HepG2 (cell line): ENCODE results near the gene RAD21L1. TPM values are rescaled to one million over a fixed set of nuclear protein-coding genes. Genes with fewer than 3 reads are reported as not detected.

Experiments
- JDP2 ChIP-seq: sonication (generic); formaldehyde crosslinking; IDR thresholded peaks from 2 replicates; pipeline ENCODE4 v1.8.1; 2022; ENCODE audit warnings: missing genetic modification reagents, borderline replicate concordance
- POLR2G ChIP-seq: fragments of 200-400 bp; formaldehyde crosslinking; IDR thresholded peaks from 2 replicates; pipeline ENCODE4 v1.6.1; 2018; ENCODE audit warnings: mild to moderate bottlenecking, low read depth, low read length, moderate library complexity
- SNAI1 ChIP-seq: sonication (generic); formaldehyde crosslinking; IDR thresholded peaks from 2 replicates; pipeline ENCODE4 v1.5.0; 2020; ENCODE audit warnings: mild to moderate bottlenecking, missing genetic modification reagents, borderline replicate concordance
- SUZ12 ChIP-seq: fragments of 150-350 bp; IDR thresholded peaks from 2 replicates; pipeline ENCODE4 v1.6.1; 2014; ENCODE audit warnings: low read depth, low read length
- ZFYVE20 ChIP-seq: sonication (generic); formaldehyde crosslinking; IDR thresholded peaks from 2 replicates; pipeline ENCODE4 v1.8.0; 2023; ENCODE audit warnings: low read depth, mild to moderate bottlenecking, moderate library complexity, missing genetic modification reagents, borderline replicate concordance
- ZNF260 ChIP-seq: sonication (generic); formaldehyde crosslinking; IDR thresholded peaks from 2 replicates; pipeline ENCODE4 v1.4.0; 2020; ENCODE audit warnings: missing genetic modification reagents, low read depth, mild to moderate bottlenecking, borderline replicate concordance
- ZNF577 ChIP-seq: sonication (generic); formaldehyde crosslinking; IDR thresholded peaks from 2 replicates; pipeline ENCODE4 v1.4.0; 2020; ENCODE audit warnings: mild to moderate bottlenecking, low read depth, missing genetic modification reagents, borderline replicate concordance
- ZNF772 ChIP-seq: sonication (generic); formaldehyde crosslinking; IDR thresholded peaks from 2 replicates; pipeline ENCODE4 v1.5.0; 2020; ENCODE audit warnings: mild to moderate bottlenecking, missing genetic modification reagents
- ZNF839 ChIP-seq: sonication (generic); formaldehyde crosslinking; IDR thresholded peaks from 2 replicates; pipeline ENCODE4 v1.4.0; 2020; ENCODE audit warnings: missing genetic modification reagents, mild to moderate bottlenecking, borderline replicate concordance
- polyA plus RNA-seq, 8 experiments: library from polyadenylated mRNA; depleted of rRNA in 3 of 8; stranded (reverse) in 7 of 8; unstranded in 1 of 8; fragments of >200 nt; fragmentation: Illumina TruSeq in 4 of 8; extraction: Trizol in 4 of 8; gene quantifications; 2 replicates each; pipeline versions ENCODE4 v1.2.1 to v1.2.3, GENCODE V29; 2011 to 2016; ENCODE audit warnings: low read depth in 4 of 8, missing spikeins in 1 of 8, mixed read lengths in 1 of 8; ENCODE audit not compliant: insufficient read depth in 1 of 8
- total RNA-seq, 5 experiments: library from RNA; depleted of rRNA; stranded (reverse); fragments of >200 nt; fragmentation: Illumina TruSeq; extraction: Trizol; gene quantifications; 2 replicates each; pipeline ENCODE4 v1.2.3, GENCODE V29; 2016; ENCODE audit warnings: low read depth in 1 of 5
- TF ChIP-seq, protein P1 (sequence below): sonication (generic); formaldehyde crosslinking; IDR thresholded peaks from one replicate; pipeline ENCODE4 v1.5.1; 2020; ENCODE audit warnings: mild to moderate bottlenecking, missing genetic modification reagents; ENCODE audit errors: not compliant biosample characterization
- TF ChIP-seq, protein P2 (sequence below): sonication (generic); formaldehyde crosslinking; IDR thresholded peaks from 2 replicates; pipeline ENCODE4 v1.4.0; 2020; ENCODE audit warnings: missing genetic modification reagents
- TF ChIP-seq, protein P3 (sequence below): sonication (generic); formaldehyde crosslinking; IDR thresholded peaks from 2 replicates; pipeline ENCODE4 v1.5.0; 2020; ENCODE audit warnings: missing genetic modification reagents, mild to moderate bottlenecking, borderline replicate concordance
- TF ChIP-seq, protein P4 (sequence below): sonication (generic); formaldehyde crosslinking; IDR thresholded peaks from 2 replicates; pipeline ENCODE4 v1.4.0; 2020; ENCODE audit warnings: low read depth, missing genetic modification reagents

The RAD21L1 gene
- total and polyA plus RNA-seq, 2 of the 13 experiments (the other 11 are each of a cell fraction or from before 2014, with no cell fraction given) = not detected

DNA sequence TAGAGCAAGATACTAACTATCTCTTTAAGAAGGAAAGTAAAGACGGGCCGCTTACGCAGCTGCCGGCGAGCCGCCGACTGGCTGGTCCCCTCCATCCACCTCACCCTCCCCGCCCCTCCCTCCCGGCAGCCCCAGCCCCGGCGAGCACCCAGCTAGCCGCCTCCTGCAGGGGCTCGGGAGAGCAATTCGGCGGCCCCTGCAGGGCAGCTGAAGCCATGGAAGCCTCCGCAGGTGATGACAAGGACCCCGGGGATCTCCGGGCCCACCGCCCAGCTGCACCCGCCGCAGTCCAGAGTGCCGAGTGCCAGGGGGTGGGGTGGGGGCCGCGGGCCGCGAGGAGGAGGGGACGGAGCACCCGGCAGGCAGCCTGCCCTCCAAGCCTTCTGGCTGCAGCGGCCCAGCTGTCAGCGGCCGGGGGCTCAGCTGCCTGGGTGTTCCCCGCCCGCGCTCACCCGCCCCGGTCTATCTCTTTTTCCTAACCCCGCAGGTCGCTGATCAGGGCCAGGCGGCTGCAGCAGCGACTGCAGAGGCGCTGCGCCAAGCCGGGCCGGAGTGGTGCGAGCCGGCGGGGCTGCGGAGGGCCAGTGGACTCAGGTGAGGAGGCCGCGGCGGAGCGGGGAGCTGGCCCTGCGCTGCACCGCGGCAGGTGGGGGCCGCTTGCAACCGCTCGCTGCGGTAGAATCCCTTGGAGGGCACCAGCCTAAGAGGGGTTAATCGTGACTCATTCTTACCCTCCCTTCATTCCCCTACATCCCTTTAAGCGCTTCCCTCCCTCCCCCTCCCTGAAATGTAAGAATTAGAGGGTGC is 40.5 kb downstream of the RAD21L1 start, which contains the start of gene SNPH (continued):
- TF ChIP-seq, protein P1, sequence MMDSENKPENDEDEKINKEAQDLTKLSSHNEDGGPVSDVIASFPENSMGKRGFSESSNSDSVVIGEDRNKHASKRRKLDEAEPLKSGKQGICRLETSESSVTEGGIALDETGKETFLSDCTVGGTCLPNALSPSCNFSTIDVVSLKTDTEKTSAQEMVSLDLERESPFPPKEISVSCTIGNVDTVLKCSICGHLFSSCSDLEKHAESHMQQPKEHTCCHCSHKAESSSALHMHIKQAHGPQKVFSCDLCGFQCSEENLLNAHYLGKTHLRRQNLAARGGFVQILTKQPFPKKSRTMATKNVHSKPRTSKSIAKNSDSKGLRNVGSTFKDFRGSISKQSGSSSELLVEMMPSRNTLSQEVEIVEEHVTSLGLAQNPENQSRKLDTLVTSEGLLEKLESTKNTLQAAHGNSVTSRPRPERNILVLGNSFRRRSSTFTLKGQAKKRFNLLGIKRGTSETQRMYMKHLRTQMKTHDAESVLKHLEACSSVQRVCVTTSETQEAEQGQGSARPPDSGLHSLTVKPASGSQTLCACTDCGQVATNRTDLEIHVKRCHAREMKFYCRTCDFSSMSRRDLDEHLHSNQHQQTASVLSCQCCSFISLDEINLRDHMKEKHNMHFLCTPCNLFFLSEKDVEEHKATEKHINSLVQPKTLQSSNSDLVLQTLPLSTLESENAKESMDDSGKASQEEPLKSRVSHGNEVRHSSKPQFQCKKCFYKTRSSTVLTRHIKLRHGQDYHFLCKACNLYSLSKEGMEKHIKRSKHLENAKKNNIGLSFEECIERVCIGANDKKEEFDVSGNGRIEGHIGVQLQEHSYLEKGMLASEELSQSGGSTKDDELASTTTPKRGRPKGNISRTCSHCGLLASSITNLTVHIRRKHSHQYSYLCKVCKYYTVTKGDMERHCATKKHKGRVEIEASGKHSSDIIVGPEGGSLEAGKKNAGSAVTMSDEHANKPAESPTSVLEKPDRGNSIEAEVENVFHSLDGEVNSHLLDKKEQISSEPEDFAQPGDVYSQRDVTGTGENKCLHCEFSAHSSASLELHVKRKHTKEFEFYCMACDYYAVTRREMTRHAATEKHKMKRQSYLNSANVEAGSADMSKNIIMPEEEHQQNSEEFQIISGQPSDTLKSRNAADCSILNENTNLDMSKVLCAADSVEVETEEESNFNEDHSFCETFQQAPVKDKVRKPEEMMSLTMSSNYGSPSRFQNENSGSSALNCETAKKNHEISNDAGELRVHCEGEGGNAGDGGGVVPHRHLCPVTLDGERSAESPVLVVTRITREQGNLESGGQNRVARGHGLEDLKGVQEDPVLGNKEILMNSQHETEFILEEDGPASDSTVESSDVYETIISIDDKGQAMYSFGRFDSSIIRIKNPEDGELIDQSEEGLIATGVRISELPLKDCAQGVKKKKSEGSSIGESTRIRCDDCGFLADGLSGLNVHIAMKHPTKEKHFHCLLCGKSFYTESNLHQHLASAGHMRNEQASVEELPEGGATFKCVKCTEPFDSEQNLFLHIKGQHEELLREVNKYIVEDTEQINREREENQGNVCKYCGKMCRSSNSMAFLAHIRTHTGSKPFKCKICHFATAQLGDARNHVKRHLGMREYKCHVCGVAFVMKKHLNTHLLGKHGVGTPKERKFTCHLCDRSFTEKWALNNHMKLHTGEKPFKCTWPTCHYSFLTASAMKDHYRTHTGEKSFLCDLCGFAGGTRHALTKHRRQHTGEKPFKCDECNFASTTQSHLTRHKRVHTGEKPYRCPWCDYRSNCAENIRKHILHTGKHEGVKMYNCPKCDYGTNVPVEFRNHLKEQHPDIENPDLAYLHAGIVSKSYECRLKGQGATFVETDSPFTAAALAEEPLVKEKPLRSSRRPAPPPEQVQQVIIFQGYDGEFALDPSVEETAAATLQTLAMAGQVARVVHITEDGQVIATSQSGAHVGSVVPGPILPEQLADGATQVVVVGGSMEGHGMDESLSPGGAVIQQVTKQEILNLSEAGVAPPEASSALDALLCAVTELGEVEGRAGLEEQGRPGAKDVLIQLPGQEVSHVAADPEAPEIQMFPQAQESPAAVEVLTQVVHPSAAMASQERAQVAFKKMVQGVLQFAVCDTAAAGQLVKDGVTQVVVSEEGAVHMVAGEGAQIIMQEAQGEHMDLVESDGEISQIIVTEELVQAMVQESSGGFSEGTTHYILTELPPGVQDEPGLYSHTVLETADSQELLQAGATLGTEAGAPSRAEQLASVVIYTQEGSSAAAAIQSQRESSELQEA (CRISPR knock-in tag) = peak; percentile 54
- TF ChIP-seq ZNF577 (CRISPR knock-in tag) (no peak), ZNF839 (CRISPR knock-in tag) (0 out of 2 replicates have a peak, but pooled peaks have one; percentile 40), JDP2 (no peak), SUZ12 (no peak), SNAI1 (no peak), ZFYVE20 (no peak), ZNF772 (CRISPR knock-in tag) (no peak), POLR2G (no peak), ZNF260 (CRISPR knock-in tag) (no peak)
- TF ChIP-seq, protein P2, sequence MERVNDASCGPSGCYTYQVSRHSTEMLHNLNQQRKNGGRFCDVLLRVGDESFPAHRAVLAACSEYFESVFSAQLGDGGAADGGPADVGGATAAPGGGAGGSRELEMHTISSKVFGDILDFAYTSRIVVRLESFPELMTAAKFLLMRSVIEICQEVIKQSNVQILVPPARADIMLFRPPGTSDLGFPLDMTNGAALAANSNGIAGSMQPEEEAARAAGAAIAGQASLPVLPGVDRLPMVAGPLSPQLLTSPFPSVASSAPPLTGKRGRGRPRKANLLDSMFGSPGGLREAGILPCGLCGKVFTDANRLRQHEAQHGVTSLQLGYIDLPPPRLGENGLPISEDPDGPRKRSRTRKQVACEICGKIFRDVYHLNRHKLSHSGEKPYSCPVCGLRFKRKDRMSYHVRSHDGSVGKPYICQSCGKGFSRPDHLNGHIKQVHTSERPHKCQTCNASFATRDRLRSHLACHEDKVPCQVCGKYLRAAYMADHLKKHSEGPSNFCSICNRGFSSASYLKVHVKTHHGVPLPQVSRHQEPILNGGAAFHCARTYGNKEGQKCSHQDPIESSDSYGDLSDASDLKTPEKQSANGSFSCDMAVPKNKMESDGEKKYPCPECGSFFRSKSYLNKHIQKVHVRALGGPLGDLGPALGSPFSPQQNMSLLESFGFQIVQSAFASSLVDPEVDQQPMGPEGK (CRISPR knock-in tag) = peak; percentile 24; the same call in 1 of the 2 replicates
- TF ChIP-seq, protein P3, sequence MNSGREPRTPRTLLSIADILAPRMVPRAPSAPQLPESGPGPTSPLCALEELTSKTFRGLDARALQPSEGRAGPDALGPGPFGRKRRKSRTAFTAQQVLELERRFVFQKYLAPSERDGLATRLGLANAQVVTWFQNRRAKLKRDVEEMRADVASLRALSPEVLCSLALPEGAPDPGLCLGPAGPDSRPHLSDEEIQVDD (CRISPR knock-in tag) = no peak
- TF ChIP-seq, protein P4, sequence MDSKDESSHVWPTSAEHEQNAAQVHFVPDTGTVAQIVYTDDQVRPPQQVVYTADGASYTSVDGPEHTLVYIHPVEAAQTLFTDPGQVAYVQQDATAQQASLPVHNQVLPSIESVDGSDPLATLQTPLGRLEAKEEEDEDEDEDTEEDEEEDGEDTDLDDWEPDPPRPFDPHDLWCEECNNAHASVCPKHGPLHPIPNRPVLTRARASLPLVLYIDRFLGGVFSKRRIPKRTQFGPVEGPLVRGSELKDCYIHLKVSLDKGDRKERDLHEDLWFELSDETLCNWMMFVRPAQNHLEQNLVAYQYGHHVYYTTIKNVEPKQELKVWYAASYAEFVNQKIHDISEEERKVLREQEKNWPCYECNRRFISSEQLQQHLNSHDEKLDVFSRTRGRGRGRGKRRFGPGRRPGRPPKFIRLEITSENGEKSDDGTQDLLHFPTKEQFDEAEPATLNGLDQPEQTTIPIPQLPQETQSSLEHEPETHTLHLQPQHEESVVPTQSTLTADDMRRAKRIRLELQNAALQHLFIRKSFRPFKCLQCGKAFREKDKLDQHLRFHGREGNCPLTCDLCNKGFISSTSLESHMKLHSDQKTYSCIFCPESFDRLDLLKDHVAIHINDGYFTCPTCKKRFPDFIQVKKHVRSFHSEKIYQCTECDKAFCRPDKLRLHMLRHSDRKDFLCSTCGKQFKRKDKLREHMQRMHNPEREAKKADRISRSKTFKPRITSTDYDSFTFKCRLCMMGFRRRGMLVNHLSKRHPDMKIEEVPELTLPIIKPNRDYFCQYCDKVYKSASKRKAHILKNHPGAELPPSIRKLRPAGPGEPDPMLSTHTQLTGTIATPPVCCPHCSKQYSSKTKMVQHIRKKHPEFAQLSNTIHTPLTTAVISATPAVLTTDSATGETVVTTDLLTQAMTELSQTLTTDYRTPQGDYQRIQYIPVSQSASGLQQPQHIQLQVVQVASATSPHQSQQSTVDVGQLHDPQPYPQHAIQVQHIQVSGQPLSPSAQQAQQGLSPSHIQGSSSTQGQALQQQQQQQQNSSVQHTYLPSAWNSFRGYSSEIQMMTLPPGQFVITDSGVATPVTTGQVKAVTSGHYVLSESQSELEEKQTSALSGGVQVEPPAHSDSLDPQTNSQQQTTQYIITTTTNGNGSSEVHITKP (CRISPR knock-in tag) = no peak
